ENCODE results near the gene TMEFF1. TPM values are rescaled to one million over a fixed set of nuclear protein-coding genes. Genes with fewer than 3 reads are reported as not detected.

TMEFF1 gene
- total RNA-seq, 1 experiment from 2014 or later: 3.3 TPM

GRCh38 chr9:100489836-100490235, 16.9 kb downstream of the TMEFF1 start:
- no peaks in the 10 kb centered on the region for H3K9me3 ChIP-seq (ENCODE audit: control insufficient read depth in 1 of 2, insufficient read depth in 1 of 2, low read depth in 1 of 2, low read length in 2 of 2)
- no peak overlapping the region for H3K9ac ChIP-seq (ENCODE audit: low read length)
- intact Hi-C loops (cut with micrococcal nuclease): no loop called here
- H3K27ac ChIP-seq (ENCODE audit: low read depth, low read length): no peak overlapping the region
- ChIA-PET POLR2A (no interaction called here), CTCF (no interaction called here), RAD21 (ENCODE audit: low non-redundant PET in 1 of 2, low total read pairs in 2 of 2, uncharacterized antibody in 2 of 2, unreplicated experiment in 2 of 2) (no interaction called here)
- no peaks in the 10 kb centered on the region for H3K79me2 ChIP-seq (ENCODE audit: insufficient read depth, low read length)
- no peaks in the 10 kb centered on the region for H3K4me1 ChIP-seq (ENCODE audit: control insufficient read depth in 1 of 2, insufficient read depth in 2 of 2, low read length in 2 of 2)
- H3K4me3 ChIP-seq (replicated peaks in 1 of 2; ENCODE audit: low read depth in 1 of 2, low read length in 2 of 2): no peak overlapping the region
- BruUV-seq (replicated peaks): no TSS peak
- DNase-seq (ENCODE audit: low read depth, low spot score) (no peak), ATAC-seq (no peak)
- H3K27me3 ChIP-seq (ENCODE audit: insufficient read depth, low read length): no peaks in the 10 kb centered on the region
- TF ChIP-seq CBX3 (IDR thresholded peaks at IDR 0.05; ENCODE audit: low read depth): no peak
- TF ChIP-seq, protein P1, sequence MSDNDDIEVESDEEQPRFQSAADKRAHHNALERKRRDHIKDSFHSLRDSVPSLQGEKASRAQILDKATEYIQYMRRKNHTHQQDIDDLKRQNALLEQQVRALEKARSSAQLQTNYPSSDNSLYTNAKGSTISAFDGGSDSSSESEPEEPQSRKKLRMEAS (IDR thresholded peaks at IDR 0.05): no peak
- TF ChIP-seq ELF1 (IDR thresholded peaks at IDR 0.05; ENCODE audit: borderline replicate concordance, low read depth): no peak
- TF ChIP-seq EZH2 (IDR thresholded peaks at IDR 0.05): no peak
- TF ChIP-seq ATF3 (IDR thresholded peaks at IDR 0.05): no peak
- TF ChIP-seq, protein P2, sequence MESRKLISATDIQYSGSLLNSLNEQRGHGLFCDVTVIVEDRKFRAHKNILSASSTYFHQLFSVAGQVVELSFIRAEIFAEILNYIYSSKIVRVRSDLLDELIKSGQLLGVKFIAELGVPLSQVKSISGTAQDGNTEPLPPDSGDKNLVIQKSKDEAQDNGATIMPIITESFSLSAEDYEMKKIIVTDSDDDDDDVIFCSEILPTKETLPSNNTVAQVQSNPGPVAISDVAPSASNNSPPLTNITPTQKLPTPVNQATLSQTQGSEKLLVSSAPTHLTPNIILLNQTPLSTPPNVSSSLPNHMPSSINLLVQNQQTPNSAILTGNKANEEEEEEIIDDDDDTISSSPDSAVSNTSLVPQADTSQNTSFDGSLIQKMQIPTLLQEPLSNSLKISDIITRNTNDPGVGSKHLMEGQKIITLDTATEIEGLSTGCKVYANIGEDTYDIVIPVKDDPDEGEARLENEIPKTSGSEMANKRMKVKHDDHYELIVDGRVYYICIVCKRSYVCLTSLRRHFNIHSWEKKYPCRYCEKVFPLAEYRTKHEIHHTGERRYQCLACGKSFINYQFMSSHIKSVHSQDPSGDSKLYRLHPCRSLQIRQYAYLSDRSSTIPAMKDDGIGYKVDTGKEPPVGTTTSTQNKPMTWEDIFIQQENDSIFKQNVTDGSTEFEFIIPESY (IDR thresholded peaks at IDR 0.05; ENCODE audit: extremely low read depth, insufficient replicate concordance, low read length): no peak
- no peak for TF ChIP-seq ZFX (IDR thresholded peaks at IDR 0.05)
- no peak for TF ChIP-seq POLR2A (IDR thresholded peaks at IDR 0.05; ENCODE audit: borderline replicate concordance, extremely low read depth, insufficient read depth, insufficient read length)
- TF ChIP-seq SP1 (IDR thresholded peaks at IDR 0.05; ENCODE audit: low read depth): no peak
- TF ChIP-seq YY1 (IDR thresholded peaks at IDR 0.05; ENCODE audit: extremely low read depth, insufficient replicate concordance, low read depth, low read length): no peak
- no peak for TF ChIP-seq SIN3A (IDR thresholded peaks at IDR 0.05; ENCODE audit: low read depth)
- no peak for TF ChIP-seq TCF7L2 (IDR thresholded peaks at IDR 0.05; ENCODE audit: borderline replicate concordance, extremely low read depth, insufficient read depth, insufficient read length)
- no peaks in the 10 kb centered on the region for H3K9me2 ChIP-seq (ENCODE audit: insufficient read depth)
- H2AFZ ChIP-seq (ENCODE audit: low read depth, low read length, poor library complexity, severe bottlenecking): no peak overlapping the region
- no peak overlapping the region for H3K4me2 ChIP-seq (ENCODE audit: low read length)
- H3K36me3 ChIP-seq (ENCODE audit: control insufficient read depth in 1 of 2, insufficient read depth in 2 of 2, low read length in 2 of 2): no peaks in the 10 kb centered on the region
- no peaks in the 10 kb centered on the region for H4K20me1 ChIP-seq (ENCODE audit: insufficient read depth)

All from HCT116 (cell line).